GM23248 (cell line): ENCODE results near the gene NOTCH1.

ENCODE experiments used
- EZH2 ChIP-seq: fragments of 200-600 bp; sonication (generic); IDR thresholded peaks from 2 replicates; pipeline ENCODE4 v1.6.1; 2018; ENCODE audit warnings: antibody characterized with exemption, mild to moderate bottlenecking; ENCODE audit not compliant: insufficient read depth, poor library complexity, severe bottlenecking
- EZH2phosphoT487 ChIP-seq: fragments of 200-600 bp; sonication (generic); IDR thresholded peaks from 2 replicates; pipeline ENCODE4 v1.6.1; 2018; ENCODE audit warnings: antibody characterized with exemption, moderate library complexity, mild to moderate bottlenecking, low read depth; ENCODE audit not compliant: insufficient read depth

DNA sequence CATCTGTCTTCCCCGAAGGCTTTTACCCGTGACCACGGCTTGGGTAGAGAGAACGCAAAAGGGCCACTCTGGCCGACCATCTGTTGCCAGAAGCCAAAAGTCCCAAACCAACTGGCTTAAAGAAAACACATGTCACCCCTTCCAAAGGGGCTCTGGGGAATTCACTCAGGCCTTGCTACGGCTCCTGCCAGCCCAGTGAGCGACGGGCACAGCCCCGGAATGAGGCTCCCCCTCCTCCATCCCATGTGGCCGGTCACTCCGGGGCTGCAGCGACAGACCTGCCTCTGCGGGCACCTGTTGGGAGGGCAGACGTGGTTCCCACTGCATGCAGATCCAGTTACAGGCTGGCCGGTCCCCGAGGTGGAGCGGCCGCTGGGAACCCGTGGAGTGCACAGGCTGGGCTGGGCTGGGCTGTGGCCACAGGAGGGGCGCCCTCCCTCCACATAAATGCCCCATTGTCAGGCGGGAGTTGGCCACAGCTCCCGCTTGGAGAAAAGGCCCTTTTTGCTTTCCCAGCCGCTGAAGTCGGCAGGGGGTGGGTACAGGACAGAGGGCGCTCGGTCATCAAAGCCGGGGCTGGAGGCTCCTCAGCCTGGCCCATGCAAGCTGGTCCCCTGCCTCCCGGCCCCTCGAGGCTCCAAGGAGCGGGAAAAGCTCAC, 19.9 kb downstream of the NOTCH1 start:
- TF ChIP-seq EZH2 (no peak), EZH2phosphoT487 (no peak)
